Posterior cingulate gyrus (tissue), 11 donors: Measurements from ENCODE around the gene IZUMO4.

ENCODE experiments used
- DNase-seq, 10 donors: peaks; one replicate each; pipeline versions ENCODE4 v3.0.0 to v3.0.0-alpha.2; 2020 to 2021; ENCODE audit warnings: mixed read lengths in 3 of 10
- intact Hi-C: fragments of 100-400 bp; cut with DNase I; formaldehyde crosslinking; loops from one replicate; pipeline ENCODE4 v1.15.1; 2023

IZUMO4 gene

DNA sequence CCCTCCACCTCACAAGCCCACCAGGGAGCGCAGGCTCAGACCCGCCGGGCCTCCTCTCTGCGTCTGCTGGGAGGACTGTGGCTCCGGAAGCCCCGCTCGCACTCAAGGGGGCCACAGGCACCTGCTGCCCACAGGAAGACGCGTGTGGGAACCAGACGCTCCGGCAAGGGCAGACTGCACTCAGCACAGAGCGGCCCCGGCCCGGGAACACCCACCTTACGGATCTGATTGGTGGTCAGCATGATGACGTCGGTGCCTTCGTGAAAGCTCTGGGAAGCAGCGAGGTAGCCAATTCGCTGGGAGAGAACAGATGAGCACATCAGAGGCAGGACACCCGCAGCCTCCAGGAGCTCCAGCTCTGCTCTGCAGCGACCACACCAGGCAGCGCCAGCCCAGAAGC is 40.1 kb downstream of the IZUMO4 start:
- intact Hi-C loops: no loop called here
- peak in 1 of 10 donors; percentile 78 for DNase-seq

DNA sequence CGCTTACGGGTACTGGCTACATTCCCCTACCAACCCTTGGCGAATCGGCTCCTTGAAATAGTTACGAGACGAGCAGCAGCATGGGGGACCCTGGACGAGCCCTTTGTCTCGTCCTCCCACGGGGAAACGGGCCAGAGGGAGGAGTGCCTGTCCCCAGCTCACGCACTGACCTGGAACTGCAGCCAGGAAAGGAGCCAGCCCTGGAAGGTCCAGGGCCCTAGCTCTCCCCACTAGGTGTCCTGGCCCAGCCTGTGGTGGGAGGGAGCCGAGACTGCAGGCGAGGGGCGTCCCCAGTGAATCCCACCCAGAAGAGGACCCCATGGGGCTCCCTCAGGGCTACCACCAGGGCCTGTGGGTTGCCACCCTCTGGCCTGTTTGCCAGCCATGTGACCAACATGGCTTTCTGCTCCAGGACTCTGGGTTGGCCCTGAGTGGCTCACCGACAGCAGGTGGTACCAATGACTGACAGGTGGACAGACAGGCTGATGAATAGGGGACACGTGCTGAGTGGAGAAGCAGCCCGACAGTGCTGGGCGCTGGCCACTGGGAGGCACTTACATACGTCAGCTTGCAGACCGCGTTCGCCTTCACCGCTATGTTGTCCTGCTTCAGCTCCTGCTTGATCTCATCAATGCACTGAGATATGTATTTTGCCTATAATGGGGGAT is 41.5 kb downstream of the IZUMO4 start:
- no peak for DNase-seq
- intact Hi-C loops: no loop called here

DNA sequence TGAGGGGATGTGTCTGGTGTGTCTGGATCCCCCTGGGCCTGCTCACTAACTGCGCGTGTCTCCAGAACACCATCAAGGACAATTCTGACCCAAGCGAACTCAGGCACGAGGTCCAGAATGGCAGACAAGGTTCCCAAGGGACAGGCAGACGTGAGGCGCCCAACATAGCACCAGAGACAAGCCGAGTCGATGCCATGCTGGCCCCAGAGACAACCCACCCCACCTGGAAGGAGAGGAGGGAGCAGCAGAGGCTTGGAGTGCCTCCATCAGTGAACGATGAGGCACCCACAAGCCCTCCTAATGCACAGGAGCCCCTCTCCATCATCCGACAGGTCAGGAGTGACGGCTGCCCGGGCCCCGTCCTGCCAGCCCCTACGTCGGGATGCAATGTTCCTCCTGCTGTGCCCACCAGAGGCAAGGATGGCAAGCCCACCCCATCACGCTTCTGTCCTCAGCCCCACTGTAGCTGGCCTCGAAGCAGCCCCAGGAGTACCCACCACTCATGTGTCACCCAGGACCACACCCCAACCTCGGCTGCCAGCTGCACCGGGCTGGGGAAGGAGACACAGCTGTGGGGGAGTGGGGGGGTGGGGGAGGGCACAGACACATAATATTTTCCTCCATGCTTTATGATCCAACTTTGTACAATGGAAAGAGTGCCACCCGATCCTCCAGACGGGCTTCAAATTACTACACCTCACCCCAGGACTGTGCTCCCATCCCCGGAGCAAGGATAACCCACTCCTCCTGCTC is 42.8 kb downstream of the IZUMO4 start:
- intact Hi-C loops: no loop called here
- DNase-seq: no peak

DNA sequence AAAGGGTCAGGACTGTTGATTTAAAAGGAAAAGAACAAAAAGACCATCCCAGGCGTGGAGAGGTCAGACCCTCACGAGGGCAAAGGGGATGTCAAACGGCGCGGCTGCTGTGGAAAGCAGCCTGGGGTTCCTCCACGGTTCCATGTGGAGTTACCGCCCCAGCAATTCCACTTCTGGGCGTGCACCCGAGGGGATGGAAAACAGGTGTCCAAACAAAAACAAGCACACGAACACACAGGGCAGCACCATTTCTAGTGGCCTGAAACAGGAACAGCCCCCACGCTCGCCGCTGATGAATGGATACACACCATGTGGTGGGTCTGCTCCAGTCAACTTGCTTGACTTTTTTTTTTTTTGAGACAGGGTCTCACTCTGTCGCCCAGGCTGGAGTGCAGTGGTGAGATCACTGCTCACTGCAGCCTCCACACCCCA is 43.4 kb downstream of the IZUMO4 start:
- intact Hi-C loops: no loop called here

DNA sequence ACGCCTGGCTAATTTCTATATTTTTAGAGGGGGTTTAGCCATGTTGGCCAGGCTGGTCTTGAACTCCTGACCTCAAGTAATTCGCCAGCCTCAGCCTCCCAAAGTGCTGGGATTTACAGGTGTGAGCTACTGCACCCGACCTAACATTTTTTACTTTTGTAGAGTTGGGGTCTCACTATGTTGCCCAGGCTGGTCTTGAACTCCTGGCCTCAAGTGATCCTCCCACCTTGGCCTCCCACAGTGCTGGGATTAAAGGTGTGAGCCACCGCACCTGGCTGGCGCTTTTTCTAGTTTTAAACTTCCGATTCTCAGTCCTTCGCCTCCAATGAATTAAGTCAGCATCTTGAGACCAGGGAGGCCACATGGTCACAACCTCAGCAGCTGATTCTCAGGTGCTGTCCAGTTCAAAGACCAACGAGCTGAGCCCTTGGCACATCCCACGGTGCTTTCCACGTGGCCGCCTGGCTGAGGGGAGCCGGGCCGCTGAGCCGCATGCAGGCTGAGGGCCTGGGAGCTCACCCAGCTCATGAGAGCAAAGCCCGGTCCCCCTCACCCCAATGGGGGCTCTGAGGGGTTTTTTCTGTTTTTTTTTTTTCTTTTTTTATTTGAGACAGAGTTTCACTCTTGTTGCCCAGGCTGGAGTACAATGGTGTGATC is 45.6 kb downstream of the IZUMO4 start:
- intact Hi-C loops: no loop called here

More for the DNA sequence above, 43.4 kb downstream of the IZUMO4 start:
- no peak for DNase-seq

DNA sequence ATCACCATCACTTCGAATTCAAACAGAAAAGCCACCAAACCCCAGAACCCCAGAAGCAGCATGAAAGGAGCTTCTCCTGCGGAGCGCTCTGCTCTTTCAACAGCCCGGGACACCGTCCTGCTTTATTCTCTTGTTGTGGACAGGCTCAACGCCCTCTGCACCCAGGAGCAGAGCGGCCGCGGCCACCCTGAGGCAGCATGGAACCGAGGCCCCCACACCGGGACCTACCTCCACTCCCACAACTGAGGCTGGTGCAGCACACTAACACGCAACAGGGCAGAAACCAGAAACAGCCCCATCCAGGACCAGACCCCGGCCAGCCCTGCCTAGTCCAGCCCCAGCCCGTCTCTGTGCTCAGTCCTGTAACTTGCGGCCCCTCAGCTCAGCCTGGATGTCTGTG is 47.5 kb downstream of the IZUMO4 start:
- no peak for DNase-seq
- intact Hi-C loops: no loop called here

More for the DNA sequence above, 45.6 kb downstream of the IZUMO4 start:
- no peak for DNase-seq

DNA sequence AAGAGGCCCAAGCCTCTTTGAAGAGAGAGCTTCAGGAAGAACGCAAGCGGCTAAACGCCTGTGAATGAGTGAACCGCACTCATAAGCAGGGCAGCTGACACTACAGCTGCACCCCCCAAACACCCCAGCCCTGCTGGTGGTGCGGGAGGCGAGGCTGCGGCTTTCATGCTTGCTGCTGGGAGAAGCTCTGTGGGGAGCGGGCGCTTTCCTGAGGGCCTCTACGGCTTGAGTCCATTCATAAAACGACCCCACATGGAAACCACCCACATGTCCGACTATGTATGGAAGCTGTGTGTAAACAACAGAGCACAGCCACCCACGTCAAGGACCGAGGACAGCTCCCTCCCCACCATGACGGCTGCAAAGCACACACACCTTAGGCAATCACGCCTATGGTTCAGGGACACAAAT is 49.1 kb downstream of the IZUMO4 start:
- intact Hi-C loops: loop anchor here (5.0 kb wide), 1 partner anchor 49 kb away; the partner anchor contains the start of genes IZUMO4 and MOB3A
- DNase-seq: peak in 3 of 10 donors; percentile 28 to 84 (median 84)

DNA sequence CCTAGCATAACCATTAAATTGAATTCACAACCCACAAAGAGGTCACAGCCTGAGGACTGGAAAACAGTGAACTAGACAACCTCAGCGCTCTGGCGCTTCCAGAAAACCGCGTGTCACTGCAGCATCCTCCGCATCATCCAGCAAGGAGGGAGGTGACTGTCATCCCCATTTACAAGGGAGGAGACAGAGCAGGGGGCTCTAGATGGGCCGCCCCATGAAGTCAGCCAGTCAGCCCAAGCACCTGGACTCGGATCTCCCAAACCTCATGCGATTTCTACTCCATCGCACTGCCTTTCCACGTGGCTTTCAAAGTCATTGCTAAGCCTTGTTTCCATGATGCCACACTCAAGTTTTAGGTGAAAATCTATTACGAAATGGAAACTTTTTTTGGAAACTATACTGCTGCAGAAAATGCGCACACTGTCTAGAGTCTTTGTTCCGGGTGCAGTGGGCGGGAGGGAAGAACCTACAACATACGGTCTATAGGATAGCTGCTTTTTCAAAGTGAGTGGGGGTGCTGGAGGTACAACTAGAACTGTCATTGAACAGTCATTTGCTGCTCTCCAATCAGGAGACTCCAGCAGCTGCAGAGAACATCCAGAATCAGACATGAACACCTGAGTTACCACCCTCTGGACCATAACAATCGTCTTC is 51.9 kb downstream of the IZUMO4 start:
- intact Hi-C loops: loop anchor here (5.0 kb wide), 1 partner anchor 51 kb away; the partner anchor contains the start of genes IZUMO4 and MOB3A
- no peak for DNase-seq
